ENCODE data around the gene TRIM7. TPM values are rescaled to one million over a fixed set of nuclear protein-coding genes. Genes with fewer than 3 reads are reported as not detected.
A peak's percentile ranks its signal among the peaks of the same experiment; 100 is the strongest.

The TRIM7 gene
- total and polyA plus RNA-seq, 9 of the 15 experiments (the other 6 are each of a cell fraction or from before 2014, with no cell fraction given): 2.6 to 14.9 (median 8.9) TPM

DNA sequence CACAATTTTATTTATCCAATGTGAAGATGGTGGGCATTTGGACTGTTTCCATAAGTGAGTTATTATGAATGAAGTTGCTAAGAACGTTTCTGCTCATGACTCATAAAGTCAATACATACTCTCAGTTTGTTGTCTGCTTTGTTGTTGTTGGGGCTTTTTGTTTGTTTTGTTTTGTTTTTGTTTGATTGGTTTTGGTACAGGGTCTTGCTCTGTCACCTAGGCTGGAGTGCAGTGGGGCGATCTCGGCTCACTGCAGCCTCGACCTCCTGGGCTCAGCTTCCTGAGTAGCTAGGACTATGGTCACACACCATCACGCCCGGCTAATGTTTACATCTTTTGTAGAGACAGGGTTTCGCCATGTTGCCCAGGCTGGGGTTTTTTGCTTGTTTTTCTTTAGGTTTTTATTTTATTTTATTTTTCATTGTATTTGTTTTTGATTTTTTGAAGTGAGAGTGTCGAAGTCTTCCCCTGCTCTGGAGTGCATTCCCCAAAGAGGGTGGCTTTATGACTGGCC is 18.0 kb downstream of the TRIM7 start:
- Histone ChIP-seq H3K4me2 (ENCODE audit: insufficient read depth, low read length) (peak overlapping the region; percentile 99), H3K79me2 (ENCODE audit: control insufficient read depth, insufficient read depth, low read length) (no peaks in the 10 kb centered on the region; the same call in 2 of the 3 replicates), H3K9ac (ENCODE audit: insufficient read depth in 1 of 2, low read depth in 2 of 2, low read length in 2 of 2) (peak overlapping the region; percentile 95 to 96), H3K36me3 (ENCODE audit: control insufficient read depth, insufficient read depth, low read length) (no peaks in the 10 kb centered on the region), H2AFZ (ENCODE audit: low read depth, low read length) (peak overlapping the region; percentile 96), H3K27ac (ENCODE audit: extremely low read depth, low read depth, low read length) (peak overlapping the region; percentile 95), H3K9me1 (ENCODE audit: control insufficient read depth, insufficient read depth, low read length) (no peaks in the 10 kb centered on the region), H3K27me3 (ENCODE audit: control insufficient read depth in 2 of 2, insufficient read depth in 2 of 2, low read length in 2 of 2) (no peaks in the 10 kb centered on the region), H3K9me3 (replicated peaks; ENCODE audit: control insufficient read depth, insufficient read depth, low read depth, low read length) (no peaks in the 10 kb centered on the region), H4K20me1 (replicated peaks; ENCODE audit: control insufficient read depth, insufficient read depth, low read length) (0 out of 2 replicates have a peak, but pooled peaks cover 3% of the 10 kb centered on the region), H3K4me3 (peak overlapping the region; percentile 67), H3K4me1 (replicated peaks in 1 of 2; ENCODE audit: control insufficient read depth in 2 of 2, insufficient read depth in 2 of 2, low read length in 2 of 2) (peaks cover 15 to 56% of the 10 kb centered on the region in 2 experiments)
- intact Hi-C loops (cut with micrococcal nuclease): loop anchor here (1.0 to 5.0 kb wide), 2 partner anchors 35 to 75 kb away; partner anchors contain the start of gene TRIM52
- ATAC-seq: no peak
- in situ Hi-C loops (cut with MboI): no loop called here
- no TSS peak for BruUV-seq (replicated peaks)
- ChIA-PET POLR2A (interaction anchor here (0.6 to 1.3 kb wide), 5 partner anchors 10 to 252 kb away, joined by 3 to 4 read pairs (median 3); no protein-coding TSS in a partner anchor), CTCF (ENCODE audit: low intra/inter-chr PET ratio) (interaction anchor here (0.5 kb wide), 1 partner anchor 11 kb away, joined by 3 read pairs; no protein-coding TSS in a partner anchor)
- peak in 1 of 4 experiments; percentile 72 for DNase-seq (ENCODE audit: extremely low read depth in 1 of 4, low spot score in 3 of 4)
- peak; percentile 42 for FAIRE-seq
- WGBS (ENCODE audit: insufficient coverage, low coverage, missing lambda C conversion rate): 1% methylated on average over 8 of the region's 8 CpGs
- TF ChIP-seq RFX7 (CRISPR knock-in tag; IDR thresholded peaks at IDR 0.05) (no peak), ZNF197 (CRISPR knock-in tag; IDR thresholded peaks at IDR 0.05; ENCODE audit: low read depth) (no peak), SMARCA4 (IDR thresholded peaks at IDR 0.05) (peak; percentile 20; the same call in 1 of the 2 replicates), ZBED1 (IDR thresholded peaks at IDR 0.05) (no peak), ARID1B (IDR thresholded peaks at IDR 0.05) (peak; percentile 46; the same call in 1 of the 2 replicates), ASH1L (IDR thresholded peaks at IDR 0.05; ENCODE audit: borderline replicate concordance, low read depth, partially characterized antibody) (peak; percentile 26), ZNF561 (CRISPR knock-in tag; conservative IDR thresholded peaks at IDR 0.05) (no peak), OTX1 (CRISPR knock-in tag; IDR thresholded peaks at IDR 0.05) (0 out of 2 replicates have a peak, but pooled peaks have one; percentile 25)
- TF ChIP-seq, protein P1, sequence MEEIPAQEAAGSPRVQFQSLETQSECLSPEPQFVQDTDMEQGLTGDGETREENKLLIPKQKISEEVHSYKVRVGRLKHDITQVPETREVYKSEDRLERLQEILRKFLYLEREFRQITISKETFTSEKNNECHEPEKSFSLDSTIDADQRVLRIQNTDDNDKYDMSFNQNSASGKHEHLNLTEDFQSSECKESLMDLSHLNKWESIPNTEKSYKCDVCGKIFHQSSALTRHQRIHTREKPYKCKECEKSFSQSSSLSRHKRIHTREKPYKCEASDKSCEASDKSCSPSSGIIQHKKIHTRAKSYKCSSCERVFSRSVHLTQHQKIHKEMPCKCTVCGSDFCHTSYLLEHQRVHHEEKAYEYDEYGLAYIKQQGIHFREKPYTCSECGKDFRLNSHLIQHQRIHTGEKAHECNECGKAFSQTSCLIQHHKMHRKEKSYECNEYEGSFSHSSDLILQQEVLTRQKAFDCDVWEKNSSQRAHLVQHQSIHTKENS (CRISPR knock-in tag; IDR thresholded peaks at IDR 0.05): no peak
- TF ChIP-seq, protein P2, sequence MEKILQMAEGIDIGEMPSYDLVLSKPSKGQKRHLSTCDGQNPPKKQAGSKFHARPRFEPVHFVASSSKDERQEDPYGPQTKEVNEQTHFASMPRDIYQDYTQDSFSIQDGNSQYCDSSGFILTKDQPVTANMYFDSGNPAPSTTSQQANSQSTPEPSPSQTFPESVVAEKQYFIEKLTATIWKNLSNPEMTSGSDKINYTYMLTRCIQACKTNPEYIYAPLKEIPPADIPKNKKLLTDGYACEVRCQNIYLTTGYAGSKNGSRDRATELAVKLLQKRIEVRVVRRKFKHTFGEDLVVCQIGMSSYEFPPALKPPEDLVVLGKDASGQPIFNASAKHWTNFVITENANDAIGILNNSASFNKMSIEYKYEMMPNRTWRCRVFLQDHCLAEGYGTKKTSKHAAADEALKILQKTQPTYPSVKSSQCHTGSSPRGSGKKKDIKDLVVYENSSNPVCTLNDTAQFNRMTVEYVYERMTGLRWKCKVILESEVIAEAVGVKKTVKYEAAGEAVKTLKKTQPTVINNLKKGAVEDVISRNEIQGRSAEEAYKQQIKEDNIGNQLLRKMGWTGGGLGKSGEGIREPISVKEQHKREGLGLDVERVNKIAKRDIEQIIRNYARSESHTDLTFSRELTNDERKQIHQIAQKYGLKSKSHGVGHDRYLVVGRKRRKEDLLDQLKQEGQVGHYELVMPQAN (IDR thresholded peaks at IDR 0.05; ENCODE audit: borderline replicate concordance): 0 out of 2 replicates have a peak, but pooled peaks have one; percentile 34
- TF ChIP-seq, protein P3, sequence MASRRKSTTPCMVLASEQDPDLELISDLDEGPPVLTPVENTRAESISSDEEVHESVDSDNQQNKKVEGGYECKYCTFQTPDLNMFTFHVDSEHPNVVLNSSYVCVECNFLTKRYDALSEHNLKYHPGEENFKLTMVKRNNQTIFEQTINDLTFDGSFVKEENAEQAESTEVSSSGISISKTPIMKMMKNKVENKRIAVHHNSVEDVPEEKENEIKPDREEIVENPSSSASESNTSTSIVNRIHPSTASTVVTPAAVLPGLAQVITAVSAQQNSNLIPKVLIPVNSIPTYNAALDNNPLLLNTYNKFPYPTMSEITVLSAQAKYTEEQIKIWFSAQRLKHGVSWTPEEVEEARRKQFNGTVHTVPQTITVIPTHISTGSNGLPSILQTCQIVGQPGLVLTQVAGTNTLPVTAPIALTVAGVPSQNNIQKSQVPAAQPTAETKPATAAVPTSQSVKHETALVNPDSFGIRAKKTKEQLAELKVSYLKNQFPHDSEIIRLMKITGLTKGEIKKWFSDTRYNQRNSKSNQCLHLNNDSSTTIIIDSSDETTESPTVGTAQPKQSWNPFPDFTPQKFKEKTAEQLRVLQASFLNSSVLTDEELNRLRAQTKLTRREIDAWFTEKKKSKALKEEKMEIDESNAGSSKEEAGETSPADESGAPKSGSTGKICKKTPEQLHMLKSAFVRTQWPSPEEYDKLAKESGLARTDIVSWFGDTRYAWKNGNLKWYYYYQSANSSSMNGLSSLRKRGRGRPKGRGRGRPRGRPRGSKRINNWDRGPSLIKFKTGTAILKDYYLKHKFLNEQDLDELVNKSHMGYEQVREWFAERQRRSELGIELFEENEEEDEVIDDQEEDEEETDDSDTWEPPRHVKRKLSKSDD (conservative IDR thresholded peaks at IDR 0.05; ENCODE audit: low read length): no peak
- TF ChIP-seq, protein P4, sequence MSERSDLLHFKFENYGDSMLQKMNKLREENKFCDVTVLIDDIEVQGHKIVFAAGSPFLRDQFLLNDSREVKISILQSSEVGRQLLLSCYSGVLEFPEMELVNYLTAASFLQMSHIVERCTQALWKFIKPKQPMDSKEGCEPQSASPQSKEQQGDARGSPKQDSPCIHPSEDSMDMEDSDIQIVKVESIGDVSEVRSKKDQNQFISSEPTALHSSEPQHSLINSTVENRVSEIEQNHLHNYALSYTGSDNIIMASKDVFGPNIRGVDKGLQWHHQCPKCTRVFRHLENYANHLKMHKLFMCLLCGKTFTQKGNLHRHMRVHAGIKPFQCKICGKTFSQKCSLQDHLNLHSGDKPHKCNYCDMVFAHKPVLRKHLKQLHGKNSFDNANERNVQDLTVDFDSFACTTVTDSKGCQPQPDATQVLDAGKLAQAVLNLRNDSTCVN (CRISPR knock-in tag; IDR thresholded peaks at IDR 0.05): peak; percentile 75; the same call in 1 of the 2 replicates
